Vagina (tissue), 2 donors: ENCODE data around the gene USH2A. TPM values are rescaled to one million over a fixed set of nuclear protein-coding genes. Genes with fewer than 3 reads are reported as not detected.

ENCODE experiments used
- DNase-seq, 2 donors: peaks; one replicate each; pipeline ENCODE4 v3.0.0-alpha.2; 2017; ENCODE audit errors: extremely low spot score in 2 of 2
- H3K27ac ChIP-seq: fragments of 200-600 bp; sonication (generic); one replicate; pipeline ENCODE4 v1.5.1; 2019
- H3K27me3 ChIP-seq: fragments of 200-600 bp; sonication (generic); one replicate; pipeline ENCODE4 v1.5.1; 2019
- H3K36me3 ChIP-seq, 2 donors: fragments of 200-600 bp; sonication (generic); one replicate each; pipeline ENCODE4 v1.5.1; 2017 to 2019
- H3K4me1 ChIP-seq: fragments of 200-600 bp; sonication (generic); one replicate; pipeline ENCODE4 v1.5.1; 2019
- H3K4me3 ChIP-seq, 2 donors: fragments of 200-600 bp; sonication (generic); 1 replicate in 1 of 2; 2 replicates in 1 of 2; pipeline ENCODE4 v1.5.1; 2016 to 2019
- H3K9me3 ChIP-seq: fragments of 200-600 bp; sonication (generic); one replicate; pipeline ENCODE4 v1.5.1; 2019
- CTCF ChIP-seq, 3 experiments: fragments of 450-650 bp in 2 of 3; fragments of 200-600 bp in 1 of 3; sonication (generic) in 1 of 3; IDR thresholded peaks; one replicate each; pipeline ENCODE4 v1.5.1; 2017 to 2019; ENCODE audit warnings: antibody characterized with exemption in 3 of 3, mild to moderate bottlenecking in 2 of 3, moderate library complexity in 2 of 3
- POLR2A ChIP-seq, 2 donors: fragments of 450-650 bp; IDR thresholded peaks; one replicate each; pipeline ENCODE4 v1.6.1; 2017; ENCODE audit warnings: antibody characterized with exemption in 2 of 2, mild to moderate bottlenecking in 2 of 2, moderate library complexity in 2 of 2
- POLR2AphosphoS5 ChIP-seq, 2 donors: sonication (generic); formaldehyde crosslinking; IDR thresholded peaks; one replicate each; pipeline ENCODE4 v1.9.0; 2017; ENCODE audit warnings: antibody characterized with exemption in 2 of 2, mild to moderate bottlenecking in 2 of 2, low read depth in 1 of 2; ENCODE audit not compliant: insufficient read depth in 1 of 2
- intact Hi-C: fragments of 100-400 bp; cut with DNase I; formaldehyde crosslinking; loops from one replicate; pipeline ENCODE4 v1.15.1; 2023
- total RNA-seq: library from RNA; depleted of rRNA; stranded (reverse); fragments of >200 nt; gene quantifications from one replicate; pipeline ENCODE4 v1.2.3, GENCODE V29; 2016

USH2A gene
- total RNA-seq, 1 donor from 2014 or later: under 0.01 TPM

GRCh38 chr1:216142921-216143320, 280.3 kb downstream of the USH2A start:
- intact Hi-C loops: no loop called here
- Histone ChIP-seq H3K27me3 (no peaks in the 10 kb centered on the region), H3K27ac (no peak overlapping the region), H3K36me3 (no peaks in the 10 kb centered on the region), H3K9me3 (no peaks in the 10 kb centered on the region), H3K4me3 (no peak overlapping the region), H3K4me1 (no peaks in the 10 kb centered on the region)
- no peak for DNase-seq
- TF ChIP-seq POLR2AphosphoS5 (IDR thresholded peaks at IDR 0.05; ENCODE audit: insufficient read depth in 1 of 2, low read depth in 1 of 2): no peak
- TF ChIP-seq POLR2A (IDR thresholded peaks at IDR 0.05): no peak
- no peak for TF ChIP-seq CTCF (IDR thresholded peaks at IDR 0.05)

- no peaks in the 10 kb centered on the region for H3K27me3 ChIP-seq
- no peak for DNase-seq
- H3K4me1 ChIP-seq: no peaks in the 10 kb centered on the region
- H3K27ac ChIP-seq: no peak overlapping the region
- H3K36me3 ChIP-seq: no peaks in the 10 kb centered on the region
- TF ChIP-seq POLR2AphosphoS5 (IDR thresholded peaks at IDR 0.05; ENCODE audit: insufficient read depth in 1 of 2, low read depth in 1 of 2): no peak
- no peak for TF ChIP-seq CTCF (IDR thresholded peaks at IDR 0.05)
- TF ChIP-seq POLR2A (IDR thresholded peaks at IDR 0.05): no peak
- intact Hi-C loops: no loop called here
- H3K9me3 ChIP-seq: no peaks in the 10 kb centered on the region
- H3K4me3 ChIP-seq: no peak overlapping the region
These were observed 282.3 kb downstream of the USH2A start for GRCh38 chr1:216140730-216141524.

- Histone ChIP-seq H3K4me1 (no peaks in the 10 kb centered on the region), H3K4me3 (no peak overlapping the region), H3K36me3 (no peaks in the 10 kb centered on the region), H3K27ac (no peak overlapping the region), H3K27me3 (no peaks in the 10 kb centered on the region), H3K9me3 (no peaks in the 10 kb centered on the region)
- intact Hi-C loops: no loop called here
- no peak for DNase-seq
- TF ChIP-seq CTCF (IDR thresholded peaks at IDR 0.05) (no peak), POLR2A (IDR thresholded peaks at IDR 0.05) (no peak), POLR2AphosphoS5 (IDR thresholded peaks at IDR 0.05; ENCODE audit: insufficient read depth in 1 of 2, low read depth in 1 of 2) (no peak)
These were observed 299.0 kb downstream of the USH2A start for GRCh38 chr1:216124192-216124781.

- H3K9me3 ChIP-seq: no peaks in the 10 kb centered on the region
- no peaks in the 10 kb centered on the region for H3K4me1 ChIP-seq
- intact Hi-C loops: no loop called here
- H3K27me3 ChIP-seq: no peaks in the 10 kb centered on the region
- no peaks in the 10 kb centered on the region for H3K36me3 ChIP-seq
- TF ChIP-seq POLR2A (IDR thresholded peaks at IDR 0.05) (no peak), POLR2AphosphoS5 (IDR thresholded peaks at IDR 0.05; ENCODE audit: insufficient read depth in 1 of 2, low read depth in 1 of 2) (no peak), CTCF (IDR thresholded peaks at IDR 0.05) (no peak)
- H3K27ac ChIP-seq: no peak overlapping the region
- DNase-seq: no peak
- no peak overlapping the region for H3K4me3 ChIP-seq
These were observed 299.6 kb downstream of the USH2A start for GRCh38 chr1:216123446-216124191.
